ENCODE measurements around the gene VWDE.
A peak's percentile ranks its signal among the peaks of the same experiment; 100 is the strongest.

- TF ChIP-seq, protein P1, sequence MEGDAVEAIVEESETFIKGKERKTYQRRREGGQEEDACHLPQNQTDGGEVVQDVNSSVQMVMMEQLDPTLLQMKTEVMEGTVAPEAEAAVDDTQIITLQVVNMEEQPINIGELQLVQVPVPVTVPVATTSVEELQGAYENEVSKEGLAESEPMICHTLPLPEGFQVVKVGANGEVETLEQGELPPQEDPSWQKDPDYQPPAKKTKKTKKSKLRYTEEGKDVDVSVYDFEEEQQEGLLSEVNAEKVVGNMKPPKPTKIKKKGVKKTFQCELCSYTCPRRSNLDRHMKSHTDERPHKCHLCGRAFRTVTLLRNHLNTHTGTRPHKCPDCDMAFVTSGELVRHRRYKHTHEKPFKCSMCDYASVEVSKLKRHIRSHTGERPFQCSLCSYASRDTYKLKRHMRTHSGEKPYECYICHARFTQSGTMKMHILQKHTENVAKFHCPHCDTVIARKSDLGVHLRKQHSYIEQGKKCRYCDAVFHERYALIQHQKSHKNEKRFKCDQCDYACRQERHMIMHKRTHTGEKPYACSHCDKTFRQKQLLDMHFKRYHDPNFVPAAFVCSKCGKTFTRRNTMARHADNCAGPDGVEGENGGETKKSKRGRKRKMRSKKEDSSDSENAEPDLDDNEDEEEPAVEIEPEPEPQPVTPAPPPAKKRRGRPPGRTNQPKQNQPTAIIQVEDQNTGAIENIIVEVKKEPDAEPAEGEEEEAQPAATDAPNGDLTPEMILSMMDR (CRISPR knock-in tag; IDR thresholded peaks at IDR 0.05) = peak; percentile 77
- no peak for TF ChIP-seq HIVEP1 (CRISPR knock-in tag; IDR thresholded peaks at IDR 0.05)
These were observed 14.5 kb downstream of the VWDE start for GRCh38 chr7:12389089-12389700.

Data from HepG2 (cell line).